Measurements from ENCODE around the gene PTH.

The PTH gene

GRCh38 chr11:13473013-13473722, 22.6 kb downstream of the PTH start:
- H3K4me3 ChIP-seq (ENCODE audit: low read depth, low read length), result no peak overlapping the region
- in situ Hi-C loops (cut with HindIII; ENCODE audit: low sequenced_read_pairs), result no loop called here
- no peak for DNase-seq (ENCODE audit: low read depth)
- no peak for TF ChIP-seq CTCF (IDR thresholded peaks at IDR 0.05; ENCODE audit: low read depth, low read length, missing control alignments)

- in situ Hi-C loops (cut with HindIII; ENCODE audit: low sequenced_read_pairs), result no loop called here
- DNase-seq (ENCODE audit: low read depth), result no peak
- no peak for TF ChIP-seq CTCF (IDR thresholded peaks at IDR 0.05; ENCODE audit: low read depth, low read length, missing control alignments)
- no peak overlapping the region for H3K4me3 ChIP-seq (ENCODE audit: low read depth, low read length)
These were observed 27.0 kb downstream of the PTH start for GRCh38 chr11:13468750-13469149.

- H3K4me3 ChIP-seq (ENCODE audit: low read depth, low read length), result no peak overlapping the region
- DNase-seq (ENCODE audit: low read depth), result no peak
- in situ Hi-C loops (cut with HindIII; ENCODE audit: low sequenced_read_pairs), result no loop called here
- TF ChIP-seq CTCF (IDR thresholded peaks at IDR 0.05; ENCODE audit: low read depth, low read length, missing control alignments), result peak; percentile 54
These were observed 29.9 kb downstream of the PTH start for GRCh38 chr11:13465909-13466371.

GRCh38 chr11:13463779-13464290, 32.0 kb downstream of the PTH start:
- in situ Hi-C loops (cut with HindIII; ENCODE audit: low sequenced_read_pairs), result no loop called here
- H3K4me3 ChIP-seq (ENCODE audit: low read depth, low read length), result peak overlapping the region; percentile 92
- no peak for TF ChIP-seq CTCF (IDR thresholded peaks at IDR 0.05; ENCODE audit: low read depth, low read length, missing control alignments)
- DNase-seq (ENCODE audit: low read depth), result no peak

GRCh38 chr11:13462901-13463778, 32.7 kb downstream of the PTH start, which contains the start of gene BTBD10:
TSS of gene BTBD10 (minus strand) at chr11:13463222. CDS start at chr11:13445124, 18,098 bp downstream.
- no peak for TF ChIP-seq CTCF (IDR thresholded peaks at IDR 0.05; ENCODE audit: low read depth, low read length, missing control alignments)
- in situ Hi-C loops (cut with HindIII; ENCODE audit: low sequenced_read_pairs), result no loop called here
- peak within 1 kb of the TSS; percentile 92 for H3K4me3 ChIP-seq (ENCODE audit: low read depth, low read length)
- DNase-seq (ENCODE audit: low read depth), result peak; percentile 83

GRCh38 chr11:13462311-13462900, 33.4 kb downstream of the PTH start:
- in situ Hi-C loops (cut with HindIII; ENCODE audit: low sequenced_read_pairs), result no loop called here
- no peak for DNase-seq (ENCODE audit: low read depth)
- TF ChIP-seq CTCF (IDR thresholded peaks at IDR 0.05; ENCODE audit: low read depth, low read length, missing control alignments), result peak; percentile 5
- H3K4me3 ChIP-seq (ENCODE audit: low read depth, low read length), result peak overlapping the region; percentile 92

Data from astrocyte of the cerebellum (primary cell).